Measurements from ENCODE around the gene ATP11C.

DNA sequence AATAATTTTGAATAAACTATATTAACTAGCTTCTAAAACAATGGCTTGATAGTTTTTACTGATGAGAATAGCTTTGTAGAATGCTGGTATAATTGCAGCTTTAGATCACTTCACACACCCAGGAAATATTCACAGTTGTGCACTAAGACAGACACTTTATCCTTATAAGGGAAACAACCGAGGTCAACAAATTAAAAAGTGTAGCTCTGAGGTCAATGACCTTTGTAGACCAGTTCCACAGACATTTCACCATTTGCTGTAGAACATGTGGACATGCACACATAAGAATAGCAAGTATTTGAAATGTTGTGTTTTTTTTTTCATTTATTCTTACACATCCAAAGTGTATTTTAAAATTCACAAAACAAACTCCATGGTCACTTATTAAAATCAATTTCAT is 148.9 kb downstream of the ATP11C start:
- TF ChIP-seq SMAD4 (CRISPR knock-in tag; conservative IDR thresholded peaks at IDR 0.05) (no peak), YY1 (IDR thresholded peaks at IDR 0.05; ENCODE audit: borderline replicate concordance in 1 of 3, control insufficient read depth in 1 of 3, extremely low read depth in 1 of 3, insufficient read depth in 3 of 3, insufficient read length in 1 of 3, insufficient replicate concordance in 2 of 3, low read depth in 1 of 3, low read length in 2 of 3) (no peak), BACH1 (tag; IDR thresholded peaks at IDR 0.05) (no peak), HEY1 (CRISPR knock-in tag; IDR thresholded peaks at IDR 0.05; ENCODE audit: borderline replicate concordance) (no peak), MAFK (IDR thresholded peaks at IDR 0.05; ENCODE audit: low read length) (no peak), SREBF2 (CRISPR knock-in tag; IDR thresholded peaks at IDR 0.05) (no peak), HMG20A (CRISPR knock-in tag; conservative IDR thresholded peaks at IDR 0.05) (no peak), ZNF780A (CRISPR knock-in tag; IDR thresholded peaks at IDR 0.05) (no peak)
- TF ChIP-seq, protein P1, sequence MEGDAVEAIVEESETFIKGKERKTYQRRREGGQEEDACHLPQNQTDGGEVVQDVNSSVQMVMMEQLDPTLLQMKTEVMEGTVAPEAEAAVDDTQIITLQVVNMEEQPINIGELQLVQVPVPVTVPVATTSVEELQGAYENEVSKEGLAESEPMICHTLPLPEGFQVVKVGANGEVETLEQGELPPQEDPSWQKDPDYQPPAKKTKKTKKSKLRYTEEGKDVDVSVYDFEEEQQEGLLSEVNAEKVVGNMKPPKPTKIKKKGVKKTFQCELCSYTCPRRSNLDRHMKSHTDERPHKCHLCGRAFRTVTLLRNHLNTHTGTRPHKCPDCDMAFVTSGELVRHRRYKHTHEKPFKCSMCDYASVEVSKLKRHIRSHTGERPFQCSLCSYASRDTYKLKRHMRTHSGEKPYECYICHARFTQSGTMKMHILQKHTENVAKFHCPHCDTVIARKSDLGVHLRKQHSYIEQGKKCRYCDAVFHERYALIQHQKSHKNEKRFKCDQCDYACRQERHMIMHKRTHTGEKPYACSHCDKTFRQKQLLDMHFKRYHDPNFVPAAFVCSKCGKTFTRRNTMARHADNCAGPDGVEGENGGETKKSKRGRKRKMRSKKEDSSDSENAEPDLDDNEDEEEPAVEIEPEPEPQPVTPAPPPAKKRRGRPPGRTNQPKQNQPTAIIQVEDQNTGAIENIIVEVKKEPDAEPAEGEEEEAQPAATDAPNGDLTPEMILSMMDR (IDR thresholded peaks at IDR 0.05 in 2 of 3, conservative IDR thresholded peaks at IDR 0.05 in 1 of 3; ENCODE audit: insufficient read depth in 2 of 3, low read depth in 1 of 3, low read length in 3 of 3), result no peak
- TF ChIP-seq, protein P2, sequence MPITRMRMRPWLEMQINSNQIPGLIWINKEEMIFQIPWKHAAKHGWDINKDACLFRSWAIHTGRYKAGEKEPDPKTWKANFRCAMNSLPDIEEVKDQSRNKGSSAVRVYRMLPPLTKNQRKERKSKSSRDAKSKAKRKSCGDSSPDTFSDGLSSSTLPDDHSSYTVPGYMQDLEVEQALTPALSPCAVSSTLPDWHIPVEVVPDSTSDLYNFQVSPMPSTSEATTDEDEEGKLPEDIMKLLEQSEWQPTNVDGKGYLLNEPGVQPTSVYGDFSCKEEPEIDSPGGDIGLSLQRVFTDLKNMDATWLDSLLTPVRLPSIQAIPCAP (CRISPR knock-in tag; IDR thresholded peaks at IDR 0.05; ENCODE audit: borderline replicate concordance), result no peak
- TF ChIP-seq, protein P3, sequence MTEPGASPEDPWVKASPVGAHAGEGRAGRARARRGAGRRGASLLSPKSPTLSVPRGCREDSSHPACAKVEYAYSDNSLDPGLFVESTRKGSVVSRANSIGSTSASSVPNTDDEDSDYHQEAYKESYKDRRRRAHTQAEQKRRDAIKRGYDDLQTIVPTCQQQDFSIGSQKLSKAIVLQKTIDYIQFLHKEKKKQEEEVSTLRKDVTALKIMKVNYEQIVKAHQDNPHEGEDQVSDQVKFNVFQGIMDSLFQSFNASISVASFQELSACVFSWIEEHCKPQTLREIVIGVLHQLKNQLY (CRISPR knock-in tag; conservative IDR thresholded peaks at IDR 0.05), result no peak

Data from K562 (cell line).